Naive thymus-derived CD4-positive, alpha-beta T cell (primary cell): ENCODE results near the gene OR2B2. TPM values are rescaled to one million over a fixed set of nuclear protein-coding genes. Genes with fewer than 3 reads are reported as not detected.

ENCODE experiments used
- ATAC-seq: fragments of 150-1000 bp; cut with Tn5 transposase; 2 replicates; pipeline ENCODE4 v1.10.0; 2021; ENCODE audit warnings: mild to moderate bottlenecking, moderate library complexity
- CTCF ChIA-PET: fragments of 350-600 bp; sonication (Branson Sonifier 250); formaldehyde crosslinking; loops from one replicate; lab custom pipeline; 2021; ENCODE audit warnings: antibody characterized with exemption; lab: Charles Lee
- POLR2A ChIA-PET: fragments of 350-600 bp; sonication (Branson Sonifier 250); formaldehyde crosslinking; loops from one replicate; lab custom pipeline; 2021; ENCODE audit warnings: antibody characterized with exemption, inconsistent platforms; lab: Charles Lee
- DNase-seq, 9 donors: peaks; one replicate each; pipeline versions ENCODE4 v3.0.0 to v3.0.0-alpha.2; 2020 to 2022; ENCODE audit warnings: mixed read lengths in 1 of 9
- H3K27ac ChIP-seq: one replicate; pipeline ENCODE4 v1.7.0; 2013; ENCODE audit warnings: mild to moderate bottlenecking, low read depth, low read length, moderate library complexity
- H3K27me3 ChIP-seq, 2 donors: one replicate each; pipeline ENCODE4 v1.7.0; 2013; ENCODE audit warnings: low read length in 2 of 2, mild to moderate bottlenecking in 2 of 2, moderate library complexity in 2 of 2; ENCODE audit not compliant: control insufficient read depth in 2 of 2, insufficient read depth in 2 of 2
- H3K36me3 ChIP-seq, 3 experiments: 1 replicate in 2 of 3; 2 replicates in 1 of 3; pipeline ENCODE4 v1.7.0; 2013; ENCODE audit warnings: low read length in 3 of 3, mild to moderate bottlenecking in 3 of 3, moderate library complexity in 1 of 3; ENCODE audit not compliant: insufficient read depth in 3 of 3, control insufficient read depth in 2 of 3
- H3K4me1 ChIP-seq, 2 donors: one replicate each; pipeline ENCODE4 v1.7.0; 2013; ENCODE audit warnings: low read length in 2 of 2, mild to moderate bottlenecking in 2 of 2, moderate library complexity in 1 of 2; ENCODE audit not compliant: control insufficient read depth in 2 of 2, insufficient read depth in 2 of 2
- H3K4me3 ChIP-seq: 2 replicates; pipeline ENCODE4 v1.7.0; 2013; ENCODE audit warnings: mild to moderate bottlenecking, low read length
- H3K9me3 ChIP-seq, 3 experiments: 1 replicate in 2 of 3; 2 replicates in 1 of 3; pipeline ENCODE4 v1.7.0; 2013; ENCODE audit warnings: low read length in 3 of 3; ENCODE audit not compliant: control insufficient read depth in 2 of 3
- H3K27ac Mint-ChIP-seq, 9 donors: one replicate each; pipeline ENCODE4 v1.8.0; 2020 to 2022; ENCODE audit warnings: mixed read lengths in 9 of 9, mild to moderate bottlenecking in 8 of 9, moderate library complexity in 5 of 9, inconsistent platforms in 2 of 9
- H3K27me3 Mint-ChIP-seq, 5 donors: one replicate each; pipeline ENCODE4 v1.8.0; 2021 to 2022; ENCODE audit warnings: mixed read lengths in 5 of 5, mild to moderate bottlenecking in 1 of 5
- H3K36me3 Mint-ChIP-seq, 5 donors: one replicate each; pipeline ENCODE4 v1.8.0; 2020 to 2022; ENCODE audit warnings: mixed read lengths in 5 of 5, mild to moderate bottlenecking in 3 of 5, inconsistent platforms in 1 of 5
- H3K4me1 Mint-ChIP-seq, 7 donors: one replicate each; pipeline ENCODE4 v1.8.0; 2020 to 2022; ENCODE audit warnings: mixed read lengths in 7 of 7, mild to moderate bottlenecking in 3 of 7, inconsistent platforms in 1 of 7
- H3K4me3 Mint-ChIP-seq, 10 donors: one replicate each; pipeline ENCODE4 v1.8.0; 2020 to 2022; ENCODE audit warnings: mild to moderate bottlenecking in 10 of 10, mixed read lengths in 10 of 10, moderate library complexity in 6 of 10, inconsistent platforms in 2 of 10
- H3K9me3 Mint-ChIP-seq, 11 donors: one replicate each; pipeline ENCODE4 v1.8.0; 2020 to 2022; ENCODE audit warnings: mixed read lengths in 11 of 11, mild to moderate bottlenecking in 4 of 11, inconsistent platforms in 1 of 11, moderate library complexity in 1 of 11
- intact Hi-C, 2 donors: fragments of 100-400 bp; cut with micrococcal nuclease; formaldehyde crosslinking; loops; one replicate each; pipeline ENCODE4 v1.15.1; 2023
- polyA plus RNA-seq, 2 donors: library from polyadenylated mRNA; unstranded; fragments of 300-500 nt; fragmentation: Illumina TruSeq; gene quantifications; one replicate each; pipeline ENCODE4 v1.2.3, GENCODE V29; 2021
- total RNA-seq, 6 experiments: library from RNA in 5 of 6; stranded (reverse) in 5 of 6; gene quantifications; 1 replicate in 5 of 6; 2 replicates in 1 of 6; pipeline ENCODE4 v1.2.3 and lab custom pipeline; 2021 to 2026

The OR2B2 gene
- total and polyA plus RNA-seq, 7 experiments from 2014 or later, result not detected

DNA sequence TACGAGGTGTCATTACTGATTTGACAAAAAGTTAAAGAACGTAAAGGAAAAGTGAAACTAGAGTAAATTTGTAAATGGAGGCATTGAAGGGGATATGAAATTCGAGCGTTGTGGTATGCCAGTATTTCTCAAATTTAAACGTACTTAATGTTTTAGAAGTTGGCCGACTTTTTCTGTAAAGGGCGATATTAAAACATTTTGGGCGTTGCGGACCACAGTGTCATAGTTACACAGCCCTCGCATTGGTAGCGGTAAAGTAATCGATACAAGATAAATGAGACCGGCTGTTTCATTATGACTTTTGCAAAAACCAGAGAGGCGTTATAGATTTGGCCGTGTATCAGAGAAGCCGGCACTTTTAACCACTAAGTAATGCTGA is 39.6 kb downstream of the OR2B2 start:
- no peaks in the 10 kb centered on the region for H3K27me3 ChIP-seq
- ATAC-seq (peak; percentile 20), DNase-seq (no peak)
- no peaks in the 10 kb centered on the region for H3K9me3 ChIP-seq
- peak overlapping the region; percentile 95 to 98 (median 97) for H3K27ac Mint-ChIP-seq
- H3K9me3 Mint-ChIP-seq, result peaks cover 0 to 8% (median 0%) of the 10 kb centered on the region in 11 donors
- intact Hi-C loops, result loop anchor here (1.0 to 5.0 kb wide), 21 partner anchors 7 to 1852 kb away; partner anchors contain the start of gene HMGN4 (in 1 of the 2)
- peaks cover 0 to 6% (median 0%) of the 10 kb centered on the region in 5 donors for H3K27me3 Mint-ChIP-seq
- ChIA-PET CTCF (interaction anchor here (0.7 to 5.2 kb wide), 12 partner anchors 18 to 1622 kb away, joined by 3 to 54 read pairs (median 6); a partner anchor contains a TSS), POLR2A (interaction anchor here (0.7 to 18.7 kb wide), 69 partner anchors 10 to 1881 kb away, joined by 3 to 1351 read pairs (median 7); partner anchors contain the start of genes TRIM27 and ZNF184)
- H3K36me3 Mint-ChIP-seq, result peaks cover 0 to 4% (median 0%) of the 10 kb centered on the region in 5 donors
- peak overlapping the region; percentile 84 for H3K27ac ChIP-seq
- H3K36me3 ChIP-seq, result no peaks in the 10 kb centered on the region
- peaks cover 11 to 64% (median 37%) of the 10 kb centered on the region in 7 donors for H3K4me1 Mint-ChIP-seq
- peak overlapping the region; percentile 69 for H3K4me3 ChIP-seq
- H3K4me1 ChIP-seq, result peaks cover 0 to 14% of the 10 kb centered on the region in 2 donors
- peak overlapping the region; percentile 83 to 99 (median 94) for H3K4me3 Mint-ChIP-seq

DNA sequence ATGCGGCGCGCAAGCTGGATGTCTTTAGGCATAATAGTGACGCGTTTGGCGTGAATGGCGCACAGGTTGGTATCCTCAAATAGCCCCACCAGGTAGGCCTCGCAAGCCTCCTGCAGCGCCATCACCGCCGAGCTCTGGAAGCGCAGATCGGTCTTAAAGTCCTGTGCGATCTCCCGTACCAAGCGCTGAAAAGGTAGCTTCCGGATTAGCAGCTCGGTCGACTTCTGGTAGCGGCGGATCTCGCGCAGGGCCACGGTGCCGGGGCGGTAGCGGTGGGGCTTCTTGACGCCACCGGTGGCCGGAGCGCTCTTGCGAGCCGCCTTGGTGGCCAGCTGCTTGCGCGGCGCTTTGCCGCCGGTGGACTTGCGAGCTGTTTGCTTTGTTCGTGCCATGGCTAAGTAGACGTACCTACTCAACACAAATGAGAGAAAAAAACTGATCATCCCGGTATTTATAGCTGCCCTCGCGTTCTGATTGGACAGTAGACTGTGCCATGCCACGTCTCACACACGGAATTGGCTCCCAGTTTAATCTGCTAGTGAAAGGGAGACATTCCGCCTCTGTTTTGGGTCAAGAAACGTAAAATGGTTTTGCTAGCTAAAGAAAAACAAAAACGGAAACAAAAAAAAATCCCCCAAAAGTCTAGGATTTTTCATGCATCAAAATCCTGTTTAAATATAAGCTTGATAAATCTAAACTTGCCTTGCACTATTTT is 40.1 kb downstream of the OR2B2 start:
- no peaks in the 10 kb centered on the region for H3K9me3 ChIP-seq
- Mint-ChIP-seq H3K4me3 (peak overlapping the region; percentile 83 to 99 (median 94)), H3K27me3 (peaks cover 0 to 8% (median 0%) of the 10 kb centered on the region in 5 donors), H3K4me1 (peaks cover 15 to 69% (median 42%) of the 10 kb centered on the region in 7 donors), H3K27ac (peak overlapping the region; percentile 95 to 98 (median 97)), H3K36me3 (peaks cover 0 to 4% (median 0%) of the 10 kb centered on the region in 5 donors), H3K9me3 (peaks cover 0 to 8% (median 0%) of the 10 kb centered on the region in 11 donors)
- H3K27ac ChIP-seq, result peak overlapping the region; percentile 84
- peak; percentile 88 for ATAC-seq
- ChIA-PET CTCF (interaction anchor here (0.6 to 5.2 kb wide), 13 partner anchors 18 to 1844 kb away, joined by 3 to 54 read pairs (median 5); a partner anchor contains a TSS), POLR2A (interaction anchor here (0.7 to 18.7 kb wide), 76 partner anchors 9 to 1881 kb away, joined by 3 to 1351 read pairs (median 6); partner anchors contain the start of genes TRIM27 and ZNF184)
- H3K27me3 ChIP-seq, result no peaks in the 10 kb centered on the region
- H3K4me1 ChIP-seq, result peaks cover under 1 to 19% of the 10 kb centered on the region in 2 donors
- peak; percentile 68 to 97 (median 94) for DNase-seq
- no peaks in the 10 kb centered on the region for H3K36me3 ChIP-seq
- H3K4me3 ChIP-seq, result peak overlapping the region; percentile 69
- intact Hi-C loops, result loop anchor here (1.0 to 5.0 kb wide), 19 partner anchors 21 to 1851 kb away; partner anchors contain the start of gene HMGN4 (in 1 of the 2)

DNA sequence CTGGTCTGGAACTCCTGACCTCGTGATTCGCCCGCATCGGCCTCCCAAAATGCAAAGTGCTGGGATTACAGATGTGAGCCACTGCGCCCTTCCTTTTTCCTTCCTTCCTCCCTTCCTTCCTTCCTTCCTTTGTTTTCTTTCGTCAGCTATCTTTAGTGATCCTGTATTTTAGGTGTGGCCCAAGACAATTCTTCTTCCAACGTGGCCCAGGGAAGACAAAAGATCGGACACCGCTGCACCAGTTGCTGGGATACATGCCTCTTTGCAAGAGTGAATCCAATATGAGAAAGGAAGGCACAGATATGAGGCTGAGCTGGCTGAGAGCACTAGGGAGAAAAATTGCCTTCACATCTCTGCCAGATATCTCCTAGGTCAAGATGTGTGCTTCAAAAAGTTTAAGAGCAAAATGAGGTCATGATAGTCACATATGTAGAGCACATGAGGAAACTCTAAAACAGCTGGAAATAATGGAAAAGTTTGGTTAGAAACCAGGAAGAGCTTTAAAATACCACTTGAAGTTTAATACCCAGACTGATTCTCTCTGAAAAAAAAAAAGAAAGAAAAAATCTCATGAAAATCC is 41.8 kb downstream of the OR2B2 start:
- H3K4me1 ChIP-seq, result peaks cover 8 to 34% of the 10 kb centered on the region in 2 donors
- H3K4me3 ChIP-seq, result no peak overlapping the region
- Mint-ChIP-seq H3K27ac (peak overlapping the region in 7 of 9 donors; percentile 24 to 97 (median 68)), H3K9me3 (peaks cover 0 to 8% (median 0%) of the 10 kb centered on the region in 11 donors), H3K27me3 (peaks cover 0 to 20% (median 0%) of the 10 kb centered on the region in 5 donors), H3K4me1 (peaks cover 20 to 81% (median 56%) of the 10 kb centered on the region in 7 donors), H3K36me3 (peaks cover 0 to 4% (median 0%) of the 10 kb centered on the region in 5 donors), H3K4me3 (peak overlapping the region in 6 of 10 donors; percentile 2 to 98 (median 50))
- H3K36me3 ChIP-seq, result no peaks in the 10 kb centered on the region
- DNase-seq (no peak), ATAC-seq (no peak)
- no peak overlapping the region for H3K27ac ChIP-seq
- intact Hi-C loops, result loop anchor here (5.0 kb wide), 4 partner anchors 1027 to 1848 kb away; partner anchors contain the start of gene HMGN4 (in 1 of the 2)
- H3K27me3 ChIP-seq, result no peaks in the 10 kb centered on the region
- POLR2A ChIA-PET, result interaction anchor here (0.5 to 18.7 kb wide), 23 partner anchors 9 to 1853 kb away, joined by 3 to 1351 read pairs (median 31); a partner anchor contains a TSS
- CTCF ChIA-PET, result interaction anchor here (0.6 to 6.9 kb wide), 7 partner anchors 17 to 998 kb away, joined by 3 to 56 read pairs (median 5); a partner anchor contains a TSS
- no peaks in the 10 kb centered on the region for H3K9me3 ChIP-seq

DNA sequence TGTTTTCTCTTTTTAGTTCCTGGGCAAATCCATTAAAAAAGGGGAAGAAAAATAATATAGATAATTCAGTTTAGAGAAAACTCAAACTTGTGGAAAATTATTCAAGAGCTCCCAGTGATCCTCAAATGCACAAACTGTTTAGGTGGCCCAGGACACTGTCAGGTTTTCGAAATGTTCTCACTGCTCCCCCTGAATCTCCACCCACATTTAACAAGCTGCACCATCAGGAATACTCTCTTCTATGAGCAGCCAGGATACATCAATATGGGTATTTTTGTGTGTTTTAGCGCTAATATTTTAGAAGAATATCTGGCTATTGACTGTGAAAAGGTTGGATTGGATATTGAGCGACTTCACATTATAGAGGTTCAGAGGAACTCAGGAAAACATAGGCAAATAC is 43.9 kb downstream of the OR2B2 start:
- peak overlapping the region in 2 of 9 donors; percentile 94 to 98 for H3K27ac Mint-ChIP-seq
- POLR2A ChIA-PET, result interaction anchor here (0.6 to 18.7 kb wide), 22 partner anchors 10 to 1825 kb away, joined by 3 to 1351 read pairs (median 34); a partner anchor contains a TSS
- CTCF ChIA-PET, result interaction anchor here (1.1 to 6.9 kb wide), 2 partner anchors 26 to 31 kb away, joined by 4 to 56 read pairs; a partner anchor contains a TSS
- Histone ChIP-seq H3K4me1 (peaks cover 8 to 35% of the 10 kb centered on the region in 2 donors), H3K27me3 (no peaks in the 10 kb centered on the region), H3K36me3 (no peaks in the 10 kb centered on the region), H3K9me3 (no peaks in the 10 kb centered on the region), H3K27ac (no peak overlapping the region), H3K4me3 (no peak overlapping the region)
- peaks cover 0 to 2% (median 0%) of the 10 kb centered on the region in 5 donors for H3K36me3 Mint-ChIP-seq
- H3K9me3 Mint-ChIP-seq, result peaks cover 0 to 8% (median 0%) of the 10 kb centered on the region in 11 donors
- ATAC-seq (no peak), DNase-seq (no peak)
- H3K4me1 Mint-ChIP-seq, result peaks cover 29 to 85% (median 60%) of the 10 kb centered on the region in 7 donors
- intact Hi-C loops, result loop anchor here in 1 of 2 donors (5.0 to 10.0 kb wide), 2 partner anchors 1074 to 1274 kb away; partner anchors contain the start of gene ABT1
- H3K4me3 Mint-ChIP-seq, result peak overlapping the region in 5 of 10 donors; percentile 2 to 87 (median 23)
- H3K27me3 Mint-ChIP-seq, result peaks cover 0 to 19% (median 0%) of the 10 kb centered on the region in 5 donors

DNA sequence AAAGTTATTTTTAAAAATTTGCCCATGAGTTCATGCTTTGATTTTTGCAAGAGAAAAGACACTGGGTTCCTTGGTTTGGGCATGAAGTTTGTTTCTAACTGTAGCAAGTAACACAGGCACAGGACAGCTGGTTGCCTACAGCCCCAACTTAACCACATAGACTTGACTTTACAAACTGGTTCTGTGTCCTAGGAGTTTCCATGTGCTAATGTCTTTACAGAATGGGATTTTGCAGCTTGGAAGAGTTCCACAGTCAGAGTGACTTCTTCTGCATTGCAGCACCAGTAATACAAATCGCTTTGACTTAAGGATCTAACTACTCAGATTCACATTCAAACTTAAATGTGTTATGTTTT is 44.3 kb downstream of the OR2B2 start:
- Histone ChIP-seq H3K27ac (no peak overlapping the region), H3K4me3 (peak overlapping the region; percentile 74), H3K9me3 (no peaks in the 10 kb centered on the region), H3K27me3 (no peaks in the 10 kb centered on the region), H3K4me1 (peaks cover 8 to 35% of the 10 kb centered on the region in 2 donors), H3K36me3 (no peaks in the 10 kb centered on the region)
- ChIA-PET POLR2A (interaction anchor here (0.7 to 18.7 kb wide), 30 partner anchors 10 to 1847 kb away, joined by 3 to 1351 read pairs (median 11); a partner anchor contains a TSS), CTCF (interaction anchor here (1.2 to 6.9 kb wide), 3 partner anchors 26 to 58 kb away, joined by 4 to 56 read pairs (median 15); a partner anchor contains a TSS)
- Mint-ChIP-seq H3K27me3 (peaks cover 0 to 16% (median 0%) of the 10 kb centered on the region in 5 donors), H3K9me3 (peaks cover 0 to 8% (median 0%) of the 10 kb centered on the region in 11 donors), H3K4me3 (peak overlapping the region; percentile 85 to 99 (median 97)), H3K4me1 (peaks cover 30 to 83% (median 61%) of the 10 kb centered on the region in 7 donors), H3K27ac (peak overlapping the region in 6 of 9 donors; percentile 65 to 98 (median 96)), H3K36me3 (peaks cover 0 to 2% (median 0%) of the 10 kb centered on the region in 5 donors)
- ATAC-seq (no peak), DNase-seq (peak in 1 of 9 donors; percentile 11)
- intact Hi-C loops, result loop anchor here (1.0 to 10.0 kb wide), 4 partner anchors 53 to 1273 kb away; partner anchors contain the start of gene ABT1 (in 1 of the 2)
